ENCODE measurements around the gene CCDC102A.

Gene CCDC102A

DNA sequence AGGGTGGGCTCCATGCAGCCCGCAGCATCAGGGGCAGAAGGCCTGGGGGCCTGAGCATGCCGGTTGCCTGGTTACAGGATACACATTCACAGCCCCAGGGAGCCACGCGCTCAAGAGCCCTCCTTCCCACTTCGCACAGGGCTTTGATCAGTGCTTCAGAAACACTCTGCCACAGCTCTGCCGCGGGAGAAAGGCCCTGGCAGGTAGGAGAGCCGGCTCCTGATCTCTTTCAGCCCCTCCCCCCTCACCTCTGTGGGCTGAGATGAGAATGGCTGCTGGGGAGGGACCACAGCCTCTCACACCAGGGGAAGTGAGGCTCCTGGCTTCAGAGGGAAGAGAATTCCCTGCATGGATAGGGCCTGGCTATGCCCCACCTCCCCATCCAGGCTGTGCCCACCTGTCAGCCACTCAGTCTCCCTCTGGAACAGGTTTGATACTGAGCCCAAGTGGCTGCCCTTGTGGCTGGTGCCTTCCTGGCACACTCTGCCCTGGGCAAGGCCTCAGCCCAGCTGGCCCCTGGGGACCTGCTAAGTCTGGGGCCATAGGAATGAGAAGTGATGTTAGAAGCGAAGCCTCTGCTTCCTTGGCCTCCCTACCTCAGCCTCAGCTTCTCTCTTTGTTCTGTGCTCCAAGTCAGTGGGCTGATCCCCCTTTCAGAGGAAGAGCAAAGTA lies 58.7 kb downstream of the CCDC102A start:
- DNase-seq (ENCODE audit: low spot score), result no peak

DNA sequence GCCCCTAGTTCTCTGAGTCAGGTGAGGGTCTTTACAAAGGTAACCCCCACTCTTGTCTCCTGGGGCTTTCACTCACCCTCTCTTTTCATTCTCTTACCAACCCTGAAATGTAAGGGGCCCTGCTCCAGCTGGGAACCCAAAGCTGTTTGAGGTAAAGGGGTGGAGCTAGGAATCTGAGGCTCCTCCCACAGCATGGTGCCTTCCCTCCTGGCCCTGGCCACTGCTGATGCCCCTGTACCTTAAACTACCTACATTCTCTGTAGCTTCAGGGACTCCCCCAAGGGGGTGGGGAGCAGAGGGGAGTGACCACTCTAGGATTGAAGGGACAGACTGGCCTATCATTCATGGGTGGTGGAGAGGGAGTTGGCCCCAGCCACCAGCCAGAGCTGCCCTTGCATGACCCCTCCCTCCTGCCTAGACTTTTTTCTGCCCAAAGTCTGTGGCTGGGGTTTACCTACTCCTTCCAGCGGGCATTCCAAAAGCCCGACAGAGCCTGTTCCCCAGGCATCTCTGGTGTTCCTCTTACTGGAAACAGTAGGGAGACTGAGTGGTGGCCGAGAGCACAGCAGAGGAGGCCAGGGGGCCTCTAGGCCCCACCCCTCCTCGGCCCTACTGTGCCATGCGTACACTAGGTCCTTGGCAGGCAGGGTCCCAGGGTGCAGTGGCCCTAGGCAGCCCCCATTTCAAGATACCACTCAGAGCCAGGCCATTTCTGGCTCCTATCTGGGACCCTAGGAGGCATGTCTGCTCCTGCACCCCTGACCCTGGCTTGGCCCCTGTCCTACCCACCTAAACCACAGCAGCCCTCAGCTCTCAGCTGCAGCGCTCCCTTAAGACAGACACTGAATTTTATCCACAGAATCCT lies 59.6 kb downstream of the CCDC102A start:
- DNase-seq (ENCODE audit: low spot score), result no peak

DNA sequence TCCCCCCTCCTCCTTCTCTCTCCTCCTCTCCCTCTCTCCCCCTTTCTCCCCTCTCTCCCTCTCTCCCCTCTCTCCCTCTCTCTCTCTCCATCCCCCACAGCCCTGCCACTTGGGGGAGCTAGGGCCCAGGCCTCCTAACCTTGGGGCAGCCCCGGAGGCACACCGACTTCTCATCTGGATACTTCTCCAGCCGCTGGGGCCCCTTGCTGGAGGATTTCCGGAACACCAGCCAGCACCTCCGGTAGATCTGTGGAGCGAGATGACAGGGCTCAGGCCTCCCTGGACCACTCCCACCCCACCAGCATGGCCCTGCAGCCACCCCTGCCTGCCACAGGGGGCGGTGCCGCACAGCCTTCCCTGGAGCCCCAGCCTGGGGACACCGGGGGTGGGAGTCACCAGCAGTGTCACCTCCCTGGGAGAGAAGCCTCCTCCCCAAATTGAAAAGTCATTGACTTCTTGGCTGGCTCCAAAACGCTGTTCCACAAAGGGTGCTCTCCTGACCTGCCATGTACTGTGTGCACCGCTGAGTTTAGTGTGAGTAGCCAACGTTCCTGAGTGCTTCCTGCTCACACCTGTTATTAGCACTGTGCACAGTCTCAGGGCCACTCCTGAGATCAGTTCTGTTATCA lies 60.5 kb downstream of the CCDC102A start:
- no peak for DNase-seq (ENCODE audit: low spot score)

DNA sequence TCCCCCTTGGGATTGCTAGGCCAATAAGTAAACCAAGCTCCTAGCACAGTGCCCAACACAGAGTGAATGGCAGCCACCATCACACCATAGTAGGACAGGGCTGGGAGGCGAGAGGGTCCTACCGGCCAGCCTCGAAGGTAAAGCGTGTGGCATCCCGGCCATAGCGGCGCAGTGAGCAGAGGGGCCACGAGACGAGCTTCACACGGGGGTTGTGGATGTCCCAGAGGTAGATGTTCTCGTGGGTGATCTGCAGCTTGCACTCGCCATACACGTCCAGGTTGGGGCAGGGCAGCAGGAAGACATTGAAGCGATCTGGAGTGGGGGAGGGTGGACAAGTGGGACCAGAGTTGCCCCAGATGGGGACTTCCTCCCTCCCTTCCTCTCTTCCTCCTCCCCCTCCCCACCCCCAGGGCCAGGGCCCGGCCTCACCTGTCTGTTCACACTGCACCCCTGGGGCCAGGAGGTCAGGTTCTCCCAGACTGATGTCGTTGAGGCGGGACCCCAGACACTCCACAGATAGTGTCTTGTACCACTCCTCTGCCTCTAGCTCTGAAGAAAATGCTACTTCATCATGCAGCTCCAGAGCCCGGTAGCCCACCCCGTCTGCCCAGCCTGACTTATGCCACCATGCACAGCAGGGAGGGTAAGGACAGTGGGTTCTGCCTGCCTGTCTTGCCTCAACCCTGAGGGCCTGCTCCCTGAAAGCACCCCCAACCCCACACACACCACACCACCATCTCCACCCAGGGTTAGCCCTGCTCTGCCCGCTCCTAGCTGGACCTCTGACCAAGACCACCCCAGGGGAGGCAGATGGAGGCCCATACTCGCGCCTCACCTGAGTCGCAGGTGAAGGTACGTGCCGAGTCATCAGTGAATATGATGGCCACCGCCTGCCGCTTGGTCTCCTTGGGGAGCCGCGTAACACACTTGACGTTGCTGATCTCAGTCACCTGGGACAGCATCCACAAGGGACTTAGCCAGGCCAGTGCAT lies 61.4 kb downstream of the CCDC102A start:
- no peak for DNase-seq (ENCODE audit: low spot score)

DNA sequence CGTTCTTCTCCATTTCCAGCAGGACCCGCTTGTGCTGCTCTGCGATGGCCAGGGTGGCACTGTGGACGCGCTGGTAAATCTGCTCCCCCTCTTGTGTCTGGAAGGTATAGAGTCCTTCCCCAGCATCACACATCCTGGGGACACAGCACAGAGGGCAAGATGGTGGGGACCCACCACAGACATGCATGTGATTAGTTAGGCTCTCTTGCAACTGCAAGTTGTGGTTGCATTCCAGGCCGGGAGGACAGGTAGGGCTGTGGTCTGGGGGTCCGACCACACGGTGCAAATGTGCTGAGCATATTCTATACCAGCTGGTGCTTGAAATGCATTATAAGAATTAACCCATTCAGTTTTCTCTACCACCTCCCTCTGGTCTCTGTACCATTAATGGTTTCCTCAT lies 62.5 kb downstream of the CCDC102A start:
- DNase-seq (ENCODE audit: low spot score), result no peak

DNA sequence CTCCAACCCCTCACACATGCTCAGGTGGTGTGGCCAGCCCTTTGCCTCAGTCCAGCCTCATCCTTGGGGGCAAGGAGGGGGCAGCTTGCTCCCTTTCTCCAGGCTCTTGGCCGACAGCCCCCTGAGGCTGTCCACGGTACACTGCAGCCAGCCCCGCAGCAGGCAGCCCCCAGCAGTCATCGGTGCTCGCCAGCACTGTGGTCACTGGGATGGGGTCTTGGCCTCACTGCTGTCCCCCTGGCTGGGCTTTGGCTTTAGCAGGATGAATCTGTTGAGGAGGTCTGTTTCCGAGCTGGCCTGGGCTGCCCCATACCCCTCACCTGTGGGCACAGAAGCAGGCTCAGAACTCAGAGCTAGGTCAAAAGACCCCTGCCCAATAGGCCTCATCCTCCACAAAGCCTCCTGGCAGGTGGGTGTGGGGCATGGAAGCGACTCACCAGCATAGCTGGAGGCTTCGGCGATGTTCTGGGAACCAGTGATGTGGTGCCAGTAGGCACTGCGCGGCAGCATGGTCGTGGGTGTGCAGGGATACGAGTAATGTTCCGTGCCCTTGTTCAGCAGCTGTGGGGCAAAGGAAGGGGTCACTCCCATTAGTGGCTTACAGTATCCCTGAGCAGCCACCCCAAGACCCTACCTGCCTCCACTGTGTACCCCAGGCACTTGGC lies 63.1 kb downstream of the CCDC102A start:
- no peak for DNase-seq (ENCODE audit: low spot score)

DNA sequence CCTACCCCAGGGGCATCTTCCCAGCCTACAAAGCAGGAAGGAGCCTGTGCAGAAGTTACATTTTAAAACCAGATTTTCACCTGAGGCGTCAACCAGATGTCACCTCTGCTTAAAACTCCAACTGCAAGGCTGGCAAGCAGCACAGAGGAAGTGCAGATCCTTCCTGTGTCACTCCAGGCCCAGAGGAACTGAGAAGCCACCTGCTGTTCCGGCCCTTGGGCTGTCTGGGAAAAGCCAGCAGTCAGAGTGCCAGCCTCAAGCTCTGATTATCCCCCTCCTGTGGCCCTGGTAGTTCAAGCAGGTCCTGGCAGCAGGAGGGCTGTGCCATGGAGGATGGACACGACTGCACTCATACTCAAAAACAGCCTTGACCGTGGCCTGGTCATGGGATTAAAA lies 63.7 kb downstream of the CCDC102A start:
- no peak for DNase-seq (ENCODE audit: low spot score)

DNA sequence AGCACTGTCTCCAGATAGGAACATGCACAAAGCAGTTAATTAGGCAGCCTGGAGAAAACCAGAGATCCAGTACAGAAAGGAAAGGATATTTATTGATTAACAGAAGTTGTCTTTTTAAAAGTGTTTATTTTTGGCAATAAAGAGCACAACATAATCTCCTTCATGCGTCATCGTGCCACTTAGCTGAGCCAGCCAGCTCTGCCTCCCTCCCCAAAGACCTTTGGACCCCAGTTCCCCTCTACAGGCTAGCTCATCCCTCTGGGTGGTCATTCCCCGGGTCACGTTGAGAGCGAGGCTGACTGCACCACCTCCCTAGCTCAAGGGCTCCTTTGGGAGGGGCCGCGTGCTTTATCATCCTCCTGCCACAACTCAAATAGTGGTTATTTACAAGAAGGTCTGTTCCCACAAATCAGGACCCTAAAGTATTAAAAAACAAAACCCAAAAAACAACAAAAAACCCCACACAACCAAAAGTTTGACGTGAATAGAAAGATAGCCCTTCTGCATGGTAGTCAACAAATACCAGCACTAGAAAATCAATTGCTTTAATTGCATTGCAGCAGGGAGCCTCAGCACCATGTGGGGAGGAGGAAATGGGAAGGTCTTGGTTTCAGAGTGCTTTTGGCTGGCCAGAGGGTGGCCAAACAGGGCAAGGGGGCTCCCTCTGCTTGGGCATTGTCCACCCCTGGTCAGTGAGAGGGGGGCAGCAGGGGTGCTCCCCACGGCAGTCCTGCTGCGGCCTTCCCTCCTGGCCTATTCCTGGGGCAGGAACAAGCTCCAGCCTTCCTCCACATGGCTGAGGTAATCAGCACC lies 64.3 kb downstream of the CCDC102A start:
- no peak for DNase-seq (ENCODE audit: low spot score)

DNA sequence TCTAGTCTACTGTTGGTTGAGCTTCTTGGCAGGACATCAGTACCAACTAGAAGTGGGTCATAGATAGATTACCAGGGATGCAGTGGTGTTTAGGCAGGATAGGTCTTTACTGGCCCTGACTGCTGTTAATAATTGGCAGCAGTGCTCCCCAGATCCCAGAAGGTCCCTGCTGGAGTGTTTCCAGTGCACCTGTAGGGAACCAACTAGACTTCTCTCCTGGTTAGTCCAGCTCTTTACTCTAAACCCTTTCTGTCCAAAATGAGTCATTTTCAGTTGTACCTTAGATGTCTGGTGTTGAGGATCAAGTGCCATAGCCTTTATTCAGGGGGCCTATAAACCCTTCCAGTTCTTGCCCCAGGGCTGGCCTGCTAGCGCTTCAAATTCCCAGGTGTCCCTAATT lies 65.2 kb downstream of the CCDC102A start:
- no peak for DNase-seq (ENCODE audit: low spot score)

DNA sequence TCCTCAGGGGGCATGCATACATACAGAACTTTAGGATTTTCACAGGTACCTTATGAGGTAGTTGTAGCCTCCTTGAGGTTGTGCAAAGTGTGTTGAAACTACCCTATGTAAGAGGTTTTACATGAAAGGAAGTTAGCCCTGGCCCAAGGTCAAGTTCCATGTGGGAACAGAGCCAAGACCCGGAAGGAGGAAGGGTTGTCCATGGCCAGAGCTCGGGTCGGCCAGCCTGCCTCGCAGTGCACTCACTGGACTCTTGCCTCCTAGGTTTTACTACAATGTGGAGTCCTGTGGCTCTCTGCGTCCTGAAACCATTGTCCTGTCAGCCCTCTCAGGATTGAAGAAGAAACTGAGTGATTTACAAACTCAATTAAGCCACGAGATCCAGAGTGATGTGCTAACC lies 65.7 kb downstream of the CCDC102A start:
- DNase-seq (ENCODE audit: low spot score), result no peak

DNA sequence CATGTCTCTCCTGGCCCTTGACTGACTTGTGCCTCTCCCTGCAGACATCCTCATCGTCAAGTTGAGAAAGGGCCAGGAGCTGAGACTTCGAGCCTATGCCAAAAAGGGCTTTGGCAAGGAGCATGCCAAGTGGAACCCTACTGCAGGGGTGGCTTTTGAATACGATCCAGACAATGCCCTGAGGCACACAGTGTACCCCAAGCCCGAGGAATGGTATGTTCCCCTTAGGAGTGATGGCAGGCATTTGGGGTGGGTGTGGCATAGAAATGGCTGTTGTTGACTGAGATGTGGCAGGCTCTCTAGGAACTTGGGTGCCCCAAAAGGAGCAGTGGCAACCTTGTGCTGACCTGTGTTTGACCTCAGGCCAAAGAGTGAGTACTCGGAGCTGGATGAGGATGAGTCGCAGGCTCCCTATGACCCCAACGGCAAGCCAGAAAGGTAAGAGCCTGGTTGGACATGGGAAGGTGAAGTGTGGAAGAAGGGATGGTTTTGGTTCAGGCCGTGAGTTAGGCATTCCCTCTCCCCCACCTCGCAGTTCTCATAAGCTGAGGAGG lies 66.4 kb downstream of the CCDC102A start:
- no peak for DNase-seq (ENCODE audit: low spot score)

DNA sequence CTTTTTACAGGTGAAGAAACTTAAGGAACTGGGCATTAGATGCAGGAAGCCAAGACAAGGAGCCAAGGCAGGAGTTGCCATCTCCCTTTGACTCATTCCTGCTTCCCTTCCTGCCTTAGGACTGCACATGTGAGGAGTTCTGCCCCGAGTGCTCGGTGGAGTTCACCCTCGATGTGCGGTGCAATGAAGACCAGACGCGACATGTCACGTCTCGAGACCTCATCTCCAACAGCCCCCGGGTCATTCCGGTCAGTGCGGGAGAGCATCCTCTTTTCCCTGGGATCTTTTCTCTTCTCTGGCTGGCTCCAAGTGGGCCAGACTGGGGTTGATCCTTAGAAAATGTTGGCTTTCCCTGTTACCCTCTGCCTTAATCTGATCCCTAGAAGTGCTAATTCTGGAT lies 67.3 kb downstream of the CCDC102A start:
- DNase-seq (ENCODE audit: low spot score), result no peak

DNA sequence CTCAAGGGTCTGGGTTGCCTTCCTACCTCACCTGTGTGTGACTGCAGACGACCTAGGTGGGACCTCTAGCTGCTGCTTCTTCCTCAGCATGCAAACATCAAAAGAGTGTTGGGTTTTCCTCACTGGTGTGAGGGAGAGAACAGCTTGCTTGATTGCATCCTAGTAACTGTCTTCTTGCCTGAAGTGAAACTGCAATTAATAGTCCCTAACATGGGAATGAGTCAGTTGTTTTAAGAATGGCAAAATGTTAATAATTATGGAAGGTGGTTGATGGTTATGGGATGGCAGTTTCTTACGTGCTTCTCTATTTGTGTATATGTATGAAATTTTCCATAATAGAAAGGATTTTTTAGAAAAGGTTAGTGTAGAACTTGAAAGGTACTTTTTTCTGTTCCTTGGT lies 68.0 kb downstream of the CCDC102A start:
- DNase-seq (ENCODE audit: low spot score), result no peak

DNA sequence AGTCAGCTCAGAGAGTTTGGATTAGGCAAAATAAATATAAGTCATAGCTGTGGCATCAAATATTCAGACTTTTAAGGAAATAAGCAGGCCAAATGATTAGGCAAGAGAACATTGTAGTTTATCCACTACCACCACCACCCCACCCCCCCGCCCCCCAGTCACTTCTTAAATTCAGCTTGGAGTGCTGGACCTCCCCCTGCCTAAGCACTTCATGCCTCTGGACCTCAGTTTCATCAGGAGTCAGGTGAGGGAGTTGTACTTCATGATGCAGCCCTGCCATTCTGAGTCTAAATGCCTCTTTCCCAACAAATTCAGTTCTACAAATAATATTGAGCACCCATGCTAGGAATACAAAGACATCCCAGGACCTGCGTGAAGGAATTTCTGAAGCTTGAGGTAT lies 71.8 kb downstream of the CCDC102A start:
- DNase-seq (ENCODE audit: low spot score), result no peak

DNA sequence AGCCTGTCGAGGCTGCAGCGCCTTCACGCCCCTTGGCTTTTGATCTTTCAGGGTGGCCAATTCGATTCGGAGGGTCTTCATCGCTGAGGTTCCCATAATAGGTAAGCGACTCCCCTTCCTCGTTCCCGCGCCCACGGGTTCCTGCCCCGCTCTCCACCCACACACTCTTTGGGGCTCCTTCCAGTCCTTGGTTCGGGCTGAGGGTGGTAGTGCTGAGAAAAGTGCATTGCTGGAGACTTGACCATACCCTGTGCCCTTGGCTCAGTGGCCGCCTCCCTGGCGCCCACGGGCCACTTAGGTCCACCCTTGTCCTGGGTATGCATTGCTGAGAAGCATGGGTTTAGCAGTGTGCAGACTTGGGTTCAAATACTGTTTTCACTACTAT lies 73.4 kb downstream of the CCDC102A start:
- no peak for DNase-seq (ENCODE audit: low spot score)

DNA sequence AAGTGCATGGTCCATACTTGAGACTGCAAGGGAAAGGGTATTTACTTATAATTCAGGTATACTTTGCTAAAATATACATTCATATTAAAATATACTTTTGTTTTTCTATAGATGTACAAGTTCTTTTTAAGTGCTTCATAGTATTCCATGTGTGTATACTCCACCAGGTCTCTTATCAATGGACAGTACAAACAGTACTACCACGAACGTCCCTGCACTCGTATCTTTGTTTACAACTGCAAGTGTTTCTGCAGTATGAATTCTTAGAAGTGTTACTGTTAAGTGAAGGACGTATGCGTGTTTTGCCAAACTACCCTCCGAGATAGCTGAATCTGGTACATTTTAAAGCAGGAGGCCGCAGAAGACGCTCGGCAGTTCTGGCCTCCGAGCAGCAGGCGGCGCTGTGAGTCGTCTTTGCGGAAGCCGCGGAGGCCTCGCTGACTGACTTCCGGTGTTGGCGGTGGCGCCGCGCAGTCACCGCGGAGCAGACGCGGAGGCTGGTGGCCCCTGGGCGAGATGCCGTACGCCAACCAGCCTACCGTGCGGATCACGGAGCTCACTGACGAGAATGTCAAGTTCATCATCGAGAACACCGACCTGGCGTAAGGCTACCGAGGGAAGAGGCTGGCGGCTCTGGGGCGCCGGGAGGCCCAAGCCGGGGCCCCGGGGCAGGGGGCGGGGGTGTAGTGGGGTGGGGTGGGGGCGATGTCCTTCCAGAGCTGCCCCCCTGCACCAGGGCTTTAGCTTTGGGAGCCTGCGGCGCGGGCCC lies 74.0 kb downstream of the CCDC102A start, which contains the start of gene POLR2C:
POLR2C (plus strand) TSS at position 471 of the 769 bp plus-strand sequence; CDS start at position 517, 46 bp downstream.
- DNase-seq (ENCODE audit: low spot score), result peak; percentile 77

Data from putamen (tissue), 1 donor.